PC-9 (cell line): ENCODE data around the gene MAZ. TPM values are rescaled to one million over a fixed set of nuclear protein-coding genes. Genes with fewer than 3 reads are reported as not detected.

Source experiments
- BruUV-seq: library from RNA; stranded (reverse); fragments of 400-500 nt; replicated peaks from 2 replicates; lab custom pipeline; 2021; lab: Mats Ljungman, UMichigan
- CTCF ChIA-PET: fragments of 300-600 bp; sonication (Branson Sonifier 250); formaldehyde crosslinking; loops from one replicate; lab custom pipeline; 2022; ENCODE audit warnings: antibody characterized with exemption; lab: Charles Lee
- POLR2A ChIA-PET: fragments of 300-600 bp; sonication (Branson Sonifier 250); formaldehyde crosslinking; loops from one replicate; lab custom pipeline; 2022; ENCODE audit warnings: antibody characterized with exemption; ENCODE audit not compliant: unreplicated experiment; lab: Charles Lee
- DNase-seq, 2 experiments: peaks; one replicate each; pipeline versions ENCODE4 v3.0.0 to v3.0.0-alpha.2; 2015 to 2022; ENCODE audit warnings: mixed read lengths in 1 of 2
- H2AFZ ChIP-seq: fragments of 200-600 bp; sonication (generic); 2 replicates; pipeline ENCODE4 v1.8.1; 2017; ENCODE audit warnings: antibody characterized with exemption
- H3F3A ChIP-seq: fragments of 200-600 bp; sonication (generic); 2 replicates; pipeline ENCODE4 v1.8.1; 2017; ENCODE audit warnings: antibody characterized with exemption, mild to moderate bottlenecking, low read depth; ENCODE audit not compliant: insufficient read depth
- H3K27ac ChIP-seq: fragments of 200-600 bp; sonication (generic); 2 replicates; pipeline ENCODE4 v1.6.1; 2016; ENCODE audit warnings: mixed run types
- H3K27me3 ChIP-seq: fragments of 200-600 bp; sonication (generic); 2 replicates; pipeline ENCODE4 v1.6.1; 2016; ENCODE audit warnings: low read depth, mixed run types; ENCODE audit not compliant: insufficient read depth
- H3K36me3 ChIP-seq: fragments of 200-600 bp; sonication (generic); 2 replicates; pipeline ENCODE4 v1.6.1; 2016; ENCODE audit warnings: low read depth, mixed run types
- H3K4me1 ChIP-seq: fragments of 200-600 bp; sonication (generic); replicated peaks from 2 replicates; pipeline ENCODE4 v1.6.1; 2016; ENCODE audit warnings: mixed run types; ENCODE audit not compliant: insufficient read depth
- H3K4me2 ChIP-seq: fragments of 200-600 bp; sonication (generic); 2 replicates; pipeline ENCODE4 v1.6.1; 2017; ENCODE audit warnings: mixed run types
- H3K4me3 ChIP-seq: fragments of 200-600 bp; sonication (generic); 2 replicates; pipeline ENCODE4 v1.6.1; 2016; ENCODE audit warnings: mixed run types
- H3K79me2 ChIP-seq: fragments of 200-600 bp; sonication (generic); 2 replicates; pipeline ENCODE4 v1.6.1; 2017; ENCODE audit warnings: low read depth, mixed run types
- H3K9me2 ChIP-seq: fragments of 200-600 bp; sonication (generic); 2 replicates; pipeline ENCODE4 v1.8.1; 2017; ENCODE audit warnings: mild to moderate bottlenecking; ENCODE audit not compliant: insufficient read depth
- H3K9me3 ChIP-seq: fragments of 200-600 bp; sonication (generic); 2 replicates; pipeline ENCODE4 v1.8.1; 2016; ENCODE audit warnings: low read depth; ENCODE audit not compliant: insufficient read depth
- H4K20me1 ChIP-seq: fragments of 200-600 bp; sonication (generic); 2 replicates; pipeline ENCODE4 v1.8.1; 2017; ENCODE audit not compliant: insufficient read depth
- CTCF ChIP-seq: fragments of 200-600 bp; sonication (generic); conservative IDR thresholded peaks from 2 replicates; pipeline ENCODE4 v1.6.1; 2017; ENCODE audit warnings: mixed run types, antibody characterized with exemption, mild to moderate bottlenecking, moderate library complexity
- EZH2 ChIP-seq: fragments of 200-600 bp; sonication (generic); IDR thresholded peaks from 2 replicates; pipeline ENCODE4 v1.8.0; 2017; ENCODE audit warnings: antibody characterized with exemption, low read depth
- intact Hi-C: fragments of 100-400 bp; cut with micrococcal nuclease; formaldehyde crosslinking; loops from one replicate; pipeline ENCODE4 v1.10.0; 2022; ENCODE audit not compliant: unreplicated experiment
- total RNA-seq: library from RNA; stranded (reverse); gene quantifications from 2 replicates; pipeline ENCODE4 v1.2.3, GENCODE V29; 2021

Gene MAZ
- total RNA-seq, 1 experiment from 2014 or later, result 481 TPM

- H3K9me3 ChIP-seq, result no peaks in the 10 kb centered on the region
- H3K4me1 ChIP-seq, result peaks cover 9% of the 10 kb centered on the region
- no TSS peak for BruUV-seq
- no peak for TF ChIP-seq EZH2
- no peak for TF ChIP-seq CTCF
- H3K36me3 ChIP-seq, result no peaks in the 10 kb centered on the region
- CTCF ChIA-PET, result no interaction called here
- no peak overlapping the region for H3K27ac ChIP-seq
- no peaks in the 10 kb centered on the region for H3K27me3 ChIP-seq
- H2AFZ ChIP-seq, result no peak overlapping the region
- no peaks in the 10 kb centered on the region for H4K20me1 ChIP-seq
- peaks cover 10% of the 10 kb centered on the region for H3K79me2 ChIP-seq
- intact Hi-C loops, result no loop called here
- H3K4me3 ChIP-seq, result no peak overlapping the region
- no peaks in the 10 kb centered on the region for H3K9me2 ChIP-seq
- POLR2A ChIA-PET, result interaction anchor here (0.7 kb wide), 1 partner anchor 36 kb away, joined by 32 read pairs; no protein-coding TSS in a partner anchor
- no peak overlapping the region for H3K4me2 ChIP-seq
- no peak for DNase-seq
- no peaks in the 10 kb centered on the region for H3F3A ChIP-seq
Measured at GRCh38 chr16:29857133-29857760, 50.9 kb downstream of the MAZ start.

GRCh38 chr16:29858149-29858849, 52.0 kb downstream of the MAZ start:
- Histone ChIP-seq H3K4me1 (peaks cover 10% of the 10 kb centered on the region), H3K4me3 (no peak overlapping the region), H3F3A (no peaks in the 10 kb centered on the region), H3K79me2 (peaks cover 14% of the 10 kb centered on the region), H4K20me1 (no peaks in the 10 kb centered on the region), H3K36me3 (no peaks in the 10 kb centered on the region), H2AFZ (no peak overlapping the region), H3K4me2 (no peak overlapping the region), H3K9me3 (no peaks in the 10 kb centered on the region), H3K27ac (no peak overlapping the region), H3K27me3 (no peaks in the 10 kb centered on the region), H3K9me2 (no peaks in the 10 kb centered on the region)
- CTCF ChIA-PET, result no interaction called here
- POLR2A ChIA-PET, result interaction anchor here (0.7 kb wide), 2 partner anchors 37 to 43 kb away, joined by 15 to 32 read pairs; partner anchors contain the start of gene PAGR1
- DNase-seq, result no peak
- BruUV-seq, result no TSS peak
- intact Hi-C loops, result no loop called here
- TF ChIP-seq CTCF (no peak), EZH2 (no peak)

GRCh38 chr16:29858974-29859373, 52.6 kb downstream of the MAZ start:
- CTCF ChIA-PET, result no interaction called here
- intact Hi-C loops, result no loop called here
- no peaks in the 10 kb centered on the region for H3F3A ChIP-seq
- no peaks in the 10 kb centered on the region for H3K9me3 ChIP-seq
- no peaks in the 10 kb centered on the region for H4K20me1 ChIP-seq
- H3K4me1 ChIP-seq, result peaks cover 10% of the 10 kb centered on the region
- TF ChIP-seq CTCF (no peak), EZH2 (no peak)
- H3K27ac ChIP-seq, result no peak overlapping the region
- no peaks in the 10 kb centered on the region for H3K27me3 ChIP-seq
- POLR2A ChIA-PET, result no interaction called here
- no peak overlapping the region for H3K4me2 ChIP-seq
- no peak overlapping the region for H3K4me3 ChIP-seq
- no TSS peak for BruUV-seq
- no peaks in the 10 kb centered on the region for H3K9me2 ChIP-seq
- H3K36me3 ChIP-seq, result no peaks in the 10 kb centered on the region
- H3K79me2 ChIP-seq, result peaks cover 14% of the 10 kb centered on the region
- no peak overlapping the region for H2AFZ ChIP-seq
- DNase-seq, result no peak
